GM12801 (cell line): ENCODE results near the gene MYO3B.

Source experiments
- CTCF ChIP-seq: IDR thresholded peaks from one replicate; pipeline ENCODE4 v1.5.1; 2011; ENCODE audit warnings: control low read depth; ENCODE audit not compliant: insufficient read length; ENCODE audit errors: extremely low read depth

MYO3B gene

GRCh38 chr2:170675701-170676100 lies 497.8 kb downstream of the MYO3B start:
- TF ChIP-seq CTCF: no peak

GRCh38 chr2:170679607-170680079 lies 501.7 kb downstream of the MYO3B start:
- TF ChIP-seq CTCF: no peak

- no peak for TF ChIP-seq CTCF
Measured at GRCh38 chr2:170680172-170680941, 502.4 kb downstream of the MYO3B start.

- no peak for TF ChIP-seq CTCF
Measured at GRCh38 chr2:170681311-170681710, 503.4 kb downstream of the MYO3B start.

DNA sequence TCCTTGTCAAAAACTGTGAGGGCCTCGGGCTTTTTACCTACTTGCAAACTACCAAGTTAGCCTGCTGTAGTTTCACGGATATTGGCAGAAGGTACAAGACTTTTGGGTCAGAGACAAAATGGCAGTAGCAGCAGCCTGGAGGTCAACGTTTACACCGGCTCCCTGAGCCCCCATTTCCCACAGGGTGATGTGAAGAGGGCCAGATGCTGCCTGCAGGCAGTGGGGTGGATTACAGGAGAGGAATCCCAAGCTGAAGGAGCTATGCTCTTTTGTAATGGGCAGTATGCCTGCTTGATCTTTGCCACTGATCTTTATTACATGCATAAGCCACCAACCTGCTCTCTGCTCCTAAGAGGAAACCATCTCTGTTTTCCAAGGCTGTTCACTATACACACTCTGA lies 507.6 kb downstream of the MYO3B start:
- no peak for TF ChIP-seq CTCF

GRCh38 chr2:170689481-170689880 lies 511.5 kb downstream of the MYO3B start:
- no peak for TF ChIP-seq CTCF

DNA sequence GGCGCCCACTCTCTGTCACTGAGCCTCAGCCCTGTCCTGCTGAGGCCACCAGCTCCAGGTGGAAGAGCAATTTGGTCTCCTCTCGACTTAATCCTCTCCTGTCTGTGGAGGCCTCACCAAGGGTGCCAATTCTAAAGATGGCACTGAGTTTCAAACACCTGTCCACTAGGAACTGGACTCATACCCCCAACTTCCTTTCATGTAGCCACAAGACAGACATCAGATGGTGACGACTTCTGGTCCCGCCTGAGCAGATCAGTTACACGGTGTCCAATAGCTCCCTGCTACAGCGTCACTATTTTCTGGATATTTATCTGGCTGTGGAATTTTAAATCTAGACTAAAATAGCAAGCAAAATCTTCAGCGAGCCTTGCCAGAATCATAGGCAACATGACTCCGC lies 512.7 kb downstream of the MYO3B start:
- TF ChIP-seq CTCF: no peak
